Epithelial cell of proximal tubule (primary cell): Measurements from ENCODE around the gene PRXL2B. TPM values are rescaled to one million over a fixed set of nuclear protein-coding genes. Genes with fewer than 3 reads are reported as not detected.

Experiments
- DNase-seq: peaks from one replicate; pipeline ENCODE4 v3.0.0-alpha.2; 2011; ENCODE audit warnings: low read depth
- H3K4me3 ChIP-seq: 2 replicates; pipeline ENCODE4 v1.5.1; 2011; ENCODE audit warnings: low read depth, mild to moderate bottlenecking, low read length
- total RNA-seq: library from RNA; depleted of rRNA; stranded (reverse); fragments of >200 nt; gene quantifications from 2 replicates; pipeline ENCODE4 v1.2.3, GENCODE V29; 2015
- TF ChIP-seq, protein P1 (sequence below): conservative IDR thresholded peaks from 2 replicates; pipeline ENCODE4 v1.5.1; 2012; ENCODE audit warnings: low read depth, mild to moderate bottlenecking, low read length

PRXL2B gene
- total RNA-seq, 1 donor from 2014 or later: 72.2 TPM

DNA sequence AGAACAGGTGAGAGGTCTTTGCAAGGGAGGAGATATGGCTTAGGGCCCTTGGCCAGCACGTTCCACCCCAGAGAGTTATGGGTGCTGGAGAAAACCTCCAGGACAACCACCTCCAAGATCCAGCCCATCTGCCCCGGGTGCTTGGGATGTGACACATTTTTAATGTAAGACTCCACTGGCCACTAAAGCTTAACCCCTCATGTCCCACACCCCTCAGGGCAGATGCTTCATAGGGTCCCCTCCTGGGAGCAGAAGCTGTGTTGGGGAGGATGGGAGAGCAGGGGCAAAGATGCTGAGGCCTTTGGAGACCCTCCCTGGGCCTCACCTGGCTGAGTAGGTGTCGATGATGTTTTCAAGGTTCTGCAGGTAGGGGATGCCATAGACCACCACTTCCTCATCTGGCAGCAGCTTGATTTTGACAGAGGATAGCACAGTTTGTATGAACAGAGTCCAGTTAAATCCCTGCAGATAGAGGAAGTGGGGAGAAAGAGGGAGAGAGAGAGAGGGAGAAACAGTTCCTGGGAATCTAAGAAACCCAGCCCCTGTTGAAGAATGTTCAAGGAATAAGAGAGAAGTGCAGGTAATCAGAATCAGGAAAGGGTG is 11.9 kb downstream of the PRXL2B start:
- no peak for DNase-seq
- TF ChIP-seq, protein P1, sequence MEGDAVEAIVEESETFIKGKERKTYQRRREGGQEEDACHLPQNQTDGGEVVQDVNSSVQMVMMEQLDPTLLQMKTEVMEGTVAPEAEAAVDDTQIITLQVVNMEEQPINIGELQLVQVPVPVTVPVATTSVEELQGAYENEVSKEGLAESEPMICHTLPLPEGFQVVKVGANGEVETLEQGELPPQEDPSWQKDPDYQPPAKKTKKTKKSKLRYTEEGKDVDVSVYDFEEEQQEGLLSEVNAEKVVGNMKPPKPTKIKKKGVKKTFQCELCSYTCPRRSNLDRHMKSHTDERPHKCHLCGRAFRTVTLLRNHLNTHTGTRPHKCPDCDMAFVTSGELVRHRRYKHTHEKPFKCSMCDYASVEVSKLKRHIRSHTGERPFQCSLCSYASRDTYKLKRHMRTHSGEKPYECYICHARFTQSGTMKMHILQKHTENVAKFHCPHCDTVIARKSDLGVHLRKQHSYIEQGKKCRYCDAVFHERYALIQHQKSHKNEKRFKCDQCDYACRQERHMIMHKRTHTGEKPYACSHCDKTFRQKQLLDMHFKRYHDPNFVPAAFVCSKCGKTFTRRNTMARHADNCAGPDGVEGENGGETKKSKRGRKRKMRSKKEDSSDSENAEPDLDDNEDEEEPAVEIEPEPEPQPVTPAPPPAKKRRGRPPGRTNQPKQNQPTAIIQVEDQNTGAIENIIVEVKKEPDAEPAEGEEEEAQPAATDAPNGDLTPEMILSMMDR: no peak
- no peak overlapping the region for H3K4me3 ChIP-seq

DNA sequence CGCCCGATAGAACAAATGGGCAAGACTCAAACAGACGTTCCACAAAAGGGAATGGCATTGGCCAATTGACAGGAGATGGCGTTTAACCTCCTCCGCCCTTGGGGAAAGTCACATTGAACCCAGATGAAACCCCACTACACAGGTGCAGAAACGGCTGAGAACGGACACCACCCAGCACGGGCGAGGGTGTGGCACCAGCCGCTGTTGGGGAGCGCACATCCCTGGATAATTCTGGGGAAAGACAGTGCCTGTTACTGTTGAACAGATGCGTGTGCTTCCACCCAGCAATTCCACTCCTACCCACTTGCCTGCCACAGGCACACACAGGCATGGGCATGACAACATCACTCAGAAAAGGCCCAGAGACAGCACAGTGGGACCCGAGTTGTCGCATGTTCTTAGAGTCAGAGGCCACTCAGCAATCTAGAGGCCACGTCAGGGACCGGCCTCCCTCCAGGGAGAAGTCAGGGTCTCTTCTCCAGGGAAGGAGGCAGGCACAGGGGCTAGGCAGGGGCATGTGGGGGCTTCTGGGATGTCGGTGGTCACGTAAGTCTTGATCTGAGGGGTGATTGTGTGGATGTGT is 15.2 kb downstream of the PRXL2B start:
- DNase-seq: no peak
- H3K4me3 ChIP-seq: no peak overlapping the region
- TF ChIP-seq, protein P1: no peak

DNA sequence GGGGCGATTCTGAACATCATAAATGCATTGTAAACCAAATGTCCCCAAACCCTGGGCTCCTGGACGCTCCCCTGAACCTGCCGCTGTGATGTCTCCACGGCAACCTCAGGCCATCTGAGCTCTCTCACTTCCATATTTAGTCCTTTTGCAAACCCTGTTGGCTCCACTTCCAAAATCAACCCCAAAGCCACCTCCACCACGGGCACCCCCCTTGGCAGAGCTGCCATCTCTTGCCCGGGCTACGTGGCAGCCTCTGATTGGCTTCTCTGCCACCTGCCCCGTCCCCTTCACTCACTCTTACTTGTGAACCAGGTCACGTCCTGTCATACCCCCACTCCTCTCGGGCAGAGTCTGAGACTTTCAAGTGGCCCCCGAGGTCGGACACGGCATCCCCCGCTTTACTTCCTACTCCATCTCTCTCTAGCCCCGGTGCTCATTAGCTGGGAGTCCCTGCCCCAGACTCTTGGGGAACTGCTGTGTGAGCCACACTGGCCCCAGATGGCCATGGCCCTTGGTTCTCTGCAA is 15.8 kb downstream of the PRXL2B start:
- H3K4me3 ChIP-seq: no peak overlapping the region
- DNase-seq: no peak
- TF ChIP-seq, protein P1: no peak

DNA sequence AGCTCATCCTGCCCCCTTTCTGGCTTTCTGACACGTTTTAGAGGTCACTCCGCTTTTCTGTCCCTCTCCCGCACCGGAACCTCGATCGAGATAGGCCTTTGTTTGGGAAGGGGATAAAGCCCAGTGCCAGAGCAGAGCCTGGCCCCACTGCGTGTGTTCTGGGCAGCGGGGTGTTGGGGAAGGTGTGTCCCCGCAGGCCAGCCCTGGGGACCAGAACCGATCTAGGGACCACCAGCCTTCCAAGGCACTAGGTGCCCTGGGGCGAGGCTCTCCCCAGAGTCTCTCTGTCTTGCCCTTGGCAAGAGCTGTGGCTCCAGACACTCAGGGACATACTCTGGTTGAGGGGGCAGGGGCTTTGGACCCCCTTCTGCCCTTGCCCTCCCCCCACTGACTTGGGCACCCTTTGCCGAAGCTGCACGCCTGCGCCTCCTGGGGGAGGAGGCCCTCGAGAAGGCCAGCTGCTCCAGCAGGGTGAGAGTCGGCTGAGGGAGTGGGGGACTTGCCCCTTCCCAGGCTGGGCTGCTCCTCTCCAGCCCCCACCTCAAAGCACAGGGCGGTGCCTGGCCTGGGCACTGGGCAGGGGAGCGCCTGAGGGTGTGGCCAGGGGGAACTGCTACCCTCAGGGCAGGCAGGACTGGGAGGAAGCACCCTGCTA is 16.4 kb downstream of the PRXL2B start:
- H3K4me3 ChIP-seq: no peak overlapping the region
- no peak for DNase-seq
- TF ChIP-seq, protein P1: no peak

DNA sequence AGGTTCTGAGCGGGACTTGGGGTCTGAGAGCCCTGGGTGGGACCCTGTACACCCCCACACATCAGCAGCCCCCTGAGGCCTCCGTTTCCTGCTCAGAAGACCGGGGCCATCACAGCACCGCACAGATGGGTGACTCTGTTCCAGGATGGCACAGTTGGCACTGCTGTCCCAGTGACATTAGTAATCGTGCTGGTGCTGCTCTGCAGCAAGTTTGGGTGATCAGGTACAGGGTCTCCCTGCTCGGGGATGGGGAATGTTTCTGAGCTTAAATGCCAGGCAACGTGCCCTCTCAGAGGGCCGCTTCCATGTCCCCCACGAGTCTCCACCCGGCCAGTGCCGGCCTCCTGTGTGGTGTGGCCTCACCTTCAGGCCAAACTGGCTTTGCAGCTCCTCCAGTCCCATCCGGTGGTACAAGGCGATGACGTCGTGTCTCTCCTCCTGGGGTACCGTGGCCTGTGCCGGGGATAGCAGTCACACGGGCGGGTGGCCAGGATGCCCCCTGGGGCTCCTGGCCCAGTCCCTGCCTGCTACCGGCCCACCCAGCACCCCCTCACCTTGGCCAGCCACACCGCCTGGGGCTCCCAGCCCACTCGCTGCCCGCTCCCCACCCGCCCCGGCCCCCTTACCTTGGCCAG is 17.1 kb downstream of the PRXL2B start:
- H3K4me3 ChIP-seq: no peak overlapping the region
- TF ChIP-seq, protein P1: no peak
- DNase-seq: no peak

DNA sequence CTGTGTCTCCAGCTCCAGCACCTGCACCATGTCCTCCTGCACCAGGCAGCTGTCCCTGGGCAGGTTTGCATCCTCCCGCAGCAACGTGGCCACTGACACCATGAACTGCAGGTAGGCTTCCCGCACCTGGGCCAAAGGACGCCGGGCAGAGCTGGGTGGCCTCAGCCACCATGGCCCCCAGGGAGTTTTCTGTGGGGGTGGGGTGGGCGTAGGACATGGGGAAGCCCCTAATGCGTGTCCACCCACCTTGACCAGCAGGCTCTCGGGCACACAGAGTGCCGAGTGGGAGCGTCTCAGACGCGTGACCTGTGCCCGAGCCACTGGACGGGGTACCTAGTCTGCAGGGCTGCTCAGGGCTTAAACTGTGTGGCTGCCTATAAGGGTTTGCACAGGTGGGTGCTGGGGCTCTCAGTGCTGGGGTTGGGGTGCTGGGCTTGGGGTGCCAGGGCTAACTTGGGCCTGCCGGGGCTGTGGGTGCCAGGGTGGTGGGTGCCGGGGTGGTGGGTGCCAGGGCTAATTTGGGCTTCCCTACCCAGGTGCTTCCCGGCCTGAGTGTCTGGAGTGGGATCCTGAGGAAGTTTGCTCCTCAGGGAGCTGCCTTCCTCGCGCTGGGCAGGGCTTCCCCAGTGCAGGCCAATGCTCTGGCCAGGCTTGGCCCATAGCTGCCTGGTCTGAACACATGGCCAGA is 17.7 kb downstream of the PRXL2B start:
- no peak overlapping the region for H3K4me3 ChIP-seq
- DNase-seq: no peak
- TF ChIP-seq, protein P1: no peak
